NOMO-1 (cell line): ENCODE measurements around the gene NBL1.
"Not testable (repeated sequence)": the region's sequence is repeated elsewhere in the genome, so short reads cannot be mapped to it uniquely, and the experiment has no call there.

Source experiments
- DNase-seq, 2 experiments: peaks; one replicate each; lab custom pipeline; 2025; ENCODE audit not compliant: unreplicated experiment in 2 of 2; lab: John Stamatoyannopoulos, UW

Gene NBL1

GRCh38 chr1:19621274-19621950 is 22.7 kb upstream of the NBL1 start:
- DNase-seq: no peak

- no peak for DNase-seq
These were observed 21.9 kb upstream of the NBL1 start for GRCh38 chr1:19622204-19622603.

- DNase-seq: no peak
These were observed 20.6 kb upstream of the NBL1 start for GRCh38 chr1:19623523-19623922.

GRCh38 chr1:19625291-19625937 is 18.7 kb upstream of the NBL1 start:
- no peak for DNase-seq

- DNase-seq: no peak
These were observed 15.2 kb upstream of the NBL1 start for GRCh38 chr1:19628879-19629278.

- no peak for DNase-seq
These were observed 14.8 kb upstream of the NBL1 start for GRCh38 chr1:19629357-19629756.

GRCh38 chr1:19630192-19630591 is 13.9 kb upstream of the NBL1 start:
- not testable (repeated sequence) for DNase-seq

- DNase-seq: no peak
These were observed 13.3 kb upstream of the NBL1 start for GRCh38 chr1:19630720-19631395.

GRCh38 chr1:19632211-19632610 is 11.9 kb upstream of the NBL1 start:
- no peak for DNase-seq

GRCh38 chr1:19633106-19633505 is 11.0 kb upstream of the NBL1 start:
- no peak for DNase-seq

GRCh38 chr1:19635064-19635463 is 9.0 kb upstream of the NBL1 start:
- DNase-seq: not testable (repeated sequence)

- no peak for DNase-seq
These were observed 8.5 kb upstream of the NBL1 start for GRCh38 chr1:19635646-19636045.

- DNase-seq: no peak
These were observed 8.0 kb upstream of the NBL1 start for GRCh38 chr1:19636065-19636464.

- not testable (repeated sequence) for DNase-seq
These were observed 7.4 kb upstream of the NBL1 start for GRCh38 chr1:19636749-19637148.

GRCh38 chr1:19637606-19638005 is 6.5 kb upstream of the NBL1 start:
- DNase-seq: no peak

GRCh38 chr1:19639228-19639627 is 4.9 kb upstream of the NBL1 start:
- DNase-seq: not testable (repeated sequence)

- DNase-seq: no peak
These were observed 4.1 kb upstream of the NBL1 start for GRCh38 chr1:19639999-19640362.

GRCh38 chr1:19640363-19641316 is 3.5 kb upstream of the NBL1 start:
- DNase-seq: no peak

- DNase-seq: no peak
These were observed 990 bp upstream of the NBL1 start for GRCh38 chr1:19643121-19643520.

GRCh38 chr1:19644395-19644680 is 227 bp downstream of the NBL1 start:
- DNase-seq: no peak
